ENCODE measurements around the gene AJAP1.

- TF ChIP-seq CTCF (IDR thresholded peaks at IDR 0.05 in 2 of 3, conservative IDR thresholded peaks at IDR 0.05 in 1 of 3; ENCODE audit: control insufficient read depth in 2 of 3, extremely low read depth in 1 of 3, insufficient read depth in 1 of 3, low read depth in 3 of 3, low read length in 3 of 3) (no peak), SMC3 (IDR thresholded peaks at IDR 0.05; ENCODE audit: borderline replicate concordance, low read length) (no peak), MXI1 (IDR thresholded peaks at IDR 0.05; ENCODE audit: low read depth, low read length) (no peak), MAX (IDR thresholded peaks at IDR 0.05; ENCODE audit: low read depth, low read length) (no peak), POLR2A (IDR thresholded peaks at IDR 0.05; ENCODE audit: low read depth, low read length) (no peak), EZH2 (IDR thresholded peaks at IDR 0.05; ENCODE audit: borderline replicate concordance, control insufficient read depth, low read depth, low read length) (no peak), ETV6 (conservative IDR thresholded peaks at IDR 0.05 in 1 of 2, IDR thresholded peaks at IDR 0.05 in 1 of 2; ENCODE audit: borderline replicate concordance in 1 of 2, low read depth in 1 of 2) (no peak)
Measured at GRCh38 chr1:4611563-4612341, 42.7 kb upstream of the AJAP1 start.
